Stomach (tissue), 4 donors: ENCODE data around the gene CES1.

Experiments
- EP300 ChIP-seq: sonication (generic); formaldehyde crosslinking; IDR thresholded peaks from one replicate; pipeline ENCODE4 v1.6.1; 2017; ENCODE audit warnings: antibody characterized with exemption
- POLR2A ChIP-seq, 4 donors: fragments of 450-650 bp; IDR thresholded peaks; one replicate each; pipeline ENCODE4 v1.6.1; 2016; ENCODE audit warnings: antibody characterized with exemption in 4 of 4, control low read depth in 2 of 4, mild to moderate bottlenecking in 1 of 4, moderate library complexity in 1 of 4
- POLR2AphosphoS5 ChIP-seq, 3 donors: sonication (generic); formaldehyde crosslinking; IDR thresholded peaks; one replicate each; pipeline ENCODE4 v1.6.1; 2016; ENCODE audit warnings: antibody characterized with exemption in 3 of 3
- TF ChIP-seq, protein P1 (sequence below), 7 experiments: fragments of 450-650 bp in 4 of 7; fragments of 200-600 bp in 3 of 7; sonication (generic) in 3 of 7; IDR thresholded peaks; one replicate each; pipeline ENCODE4 v1.5.1; 2016 to 2019; ENCODE audit warnings: antibody characterized with exemption in 7 of 7, control low read depth in 2 of 7, mild to moderate bottlenecking in 1 of 7

- TF ChIP-seq, protein P1, sequence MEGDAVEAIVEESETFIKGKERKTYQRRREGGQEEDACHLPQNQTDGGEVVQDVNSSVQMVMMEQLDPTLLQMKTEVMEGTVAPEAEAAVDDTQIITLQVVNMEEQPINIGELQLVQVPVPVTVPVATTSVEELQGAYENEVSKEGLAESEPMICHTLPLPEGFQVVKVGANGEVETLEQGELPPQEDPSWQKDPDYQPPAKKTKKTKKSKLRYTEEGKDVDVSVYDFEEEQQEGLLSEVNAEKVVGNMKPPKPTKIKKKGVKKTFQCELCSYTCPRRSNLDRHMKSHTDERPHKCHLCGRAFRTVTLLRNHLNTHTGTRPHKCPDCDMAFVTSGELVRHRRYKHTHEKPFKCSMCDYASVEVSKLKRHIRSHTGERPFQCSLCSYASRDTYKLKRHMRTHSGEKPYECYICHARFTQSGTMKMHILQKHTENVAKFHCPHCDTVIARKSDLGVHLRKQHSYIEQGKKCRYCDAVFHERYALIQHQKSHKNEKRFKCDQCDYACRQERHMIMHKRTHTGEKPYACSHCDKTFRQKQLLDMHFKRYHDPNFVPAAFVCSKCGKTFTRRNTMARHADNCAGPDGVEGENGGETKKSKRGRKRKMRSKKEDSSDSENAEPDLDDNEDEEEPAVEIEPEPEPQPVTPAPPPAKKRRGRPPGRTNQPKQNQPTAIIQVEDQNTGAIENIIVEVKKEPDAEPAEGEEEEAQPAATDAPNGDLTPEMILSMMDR (IDR thresholded peaks at IDR 0.05): no peak
- TF ChIP-seq POLR2AphosphoS5 (IDR thresholded peaks at IDR 0.05): no peak
- TF ChIP-seq EP300: no peak
- no peak for TF ChIP-seq POLR2A (IDR thresholded peaks at IDR 0.05)
Observed at GRCh38 chr16:55835581-55835980, 2.7 kb upstream of the CES1 start.
